ENCODE data around the gene CCDC137. TPM values are rescaled to one million over a fixed set of nuclear protein-coding genes. Genes with fewer than 3 reads are reported as not detected.
A peak's percentile ranks its signal among the peaks of the same experiment; 100 is the strongest.

CCDC137 gene
- total and polyA plus RNA-seq, 2 of the 13 experiments (the other 11 are each of a cell fraction or from before 2014, with no cell fraction given) = 14.6 to 39.1 TPM

GRCh38 chr17:81713556-81714411 lies 47.2 kb downstream of the CCDC137 start (continued):
- TF ChIP-seq TRAFD1 (CRISPR knock-in tag; IDR thresholded peaks at IDR 0.05; ENCODE audit: borderline replicate concordance) = no peak
- TF ChIP-seq DZIP1 (CRISPR knock-in tag; IDR thresholded peaks at IDR 0.05) = no peak; the same call in none of the 2 replicates
- peak; percentile 78; the same call in 1 of the 2 replicates for TF ChIP-seq FIP1L1 (IDR thresholded peaks at IDR 0.05; ENCODE audit: borderline replicate concordance, insufficient read depth, low read depth, low read length)
- no peak for TF ChIP-seq ZNF264 (CRISPR knock-in tag; IDR thresholded peaks at IDR 0.05)
- no peak for TF ChIP-seq MTF1 (CRISPR knock-in tag; IDR thresholded peaks at IDR 0.05)
- TF ChIP-seq ZSCAN21 (CRISPR knock-in tag; IDR thresholded peaks at IDR 0.05; ENCODE audit: borderline replicate concordance) = peak; percentile 91
- peak; percentile 90; the same call in 1 of the 2 replicates for TF ChIP-seq TFDP1 (CRISPR knock-in tag; IDR thresholded peaks at IDR 0.05; ENCODE audit: borderline replicate concordance)
- TF ChIP-seq CREB1 (IDR thresholded peaks at IDR 0.05) = no peak
- TF ChIP-seq CREB1 (CRISPR knock-in tag; IDR thresholded peaks at IDR 0.05) = no peak
- TF ChIP-seq ZNF318 (CRISPR knock-in tag; IDR thresholded peaks at IDR 0.05) = peak; percentile 90; the same call in 1 of the 2 replicates
- TF ChIP-seq CERS6 (CRISPR knock-in tag; IDR thresholded peaks at IDR 0.05) = no peak
- TF ChIP-seq FOXO1 (CRISPR knock-in tag; IDR thresholded peaks at IDR 0.05) = no peak; the same call in none of the 2 replicates
